HG03442 (cell line): ENCODE results near the gene CIB4.

Experiments
- ATAC-seq: cut with Tn5 transposase; IDR thresholded peaks from one replicate; pipeline ENCODE4 v1.9.1; 2021; ENCODE audit warnings: mild to moderate bottlenecking, moderate library complexity; ENCODE audit not compliant: unreplicated experiment

CIB4 gene

GRCh38 chr2:26623541-26624495, 17.3 kb downstream of the CIB4 start:
- no peak for ATAC-seq

GRCh38 chr2:26621469-26622199, 19.5 kb downstream of the CIB4 start:
- no peak for ATAC-seq

GRCh38 chr2:26620031-26620605, 21.0 kb downstream of the CIB4 start:
- no peak for ATAC-seq

- no peak for ATAC-seq
Measured at GRCh38 chr2:26619521-26619951, 21.6 kb downstream of the CIB4 start.

- no peak for ATAC-seq
Measured at GRCh38 chr2:26619096-26619495, 22.1 kb downstream of the CIB4 start.

GRCh38 chr2:26618611-26619010, 22.6 kb downstream of the CIB4 start:
- ATAC-seq: no peak

GRCh38 chr2:26617588-26618083, 23.5 kb downstream of the CIB4 start:
- ATAC-seq: no peak

GRCh38 chr2:26616706-26617587, 24.2 kb downstream of the CIB4 start:
- ATAC-seq: no peak

GRCh38 chr2:26615860-26616705, 25.1 kb downstream of the CIB4 start:
- no peak for ATAC-seq

GRCh38 chr2:26615336-26615859, 25.8 kb downstream of the CIB4 start:
- ATAC-seq: no peak

GRCh38 chr2:26614216-26615138, 26.7 kb downstream of the CIB4 start:
- no peak for ATAC-seq

GRCh38 chr2:26613241-26614215, 27.6 kb downstream of the CIB4 start:
- ATAC-seq: no peak

- no peak for ATAC-seq
Measured at GRCh38 chr2:26612522-26613240, 28.5 kb downstream of the CIB4 start.

- ATAC-seq: no peak
Measured at GRCh38 chr2:26612034-26612433, 29.1 kb downstream of the CIB4 start.

GRCh38 chr2:26610504-26611335, 30.4 kb downstream of the CIB4 start:
- ATAC-seq: no peak
